Bronchial epithelial cell (primary cell): Measurements from ENCODE around the gene MMP15. TPM values are rescaled to one million over a fixed set of nuclear protein-coding genes. Genes with fewer than 3 reads are reported as not detected.

Source experiments
- DNase-seq: peaks from one replicate; pipeline ENCODE4 v3.0.0-alpha.2; 2010; ENCODE audit warnings: low read depth
- FAIRE-seq: peaks from 2 replicates; lab custom pipeline; 2011; peaks lifted over from hg19 to GRCh38; lab: Jason Lieb, UNC
- H3K27me3 ChIP-seq: 2 replicates; pipeline ENCODE4 v1.5.1; 2011; ENCODE audit warnings: low read length; ENCODE audit not compliant: control insufficient read depth, insufficient read depth
- H3K36me3 ChIP-seq: 2 replicates; pipeline ENCODE4 v1.5.1; 2011; ENCODE audit warnings: low read length; ENCODE audit not compliant: control insufficient read depth, insufficient read depth
- H3K4me3 ChIP-seq: 2 replicates; pipeline ENCODE4 v1.5.1; 2011; ENCODE audit warnings: mild to moderate bottlenecking, low read depth, low read length, control low read depth
- total RNA-seq: library from RNA; depleted of rRNA; stranded (reverse); fragments of >200 nt; gene quantifications from 2 replicates; pipeline ENCODE4 v1.2.1, GENCODE V29; 2014
- TF ChIP-seq, protein P1 (sequence below): IDR thresholded peaks from 2 replicates; pipeline ENCODE4 v1.5.1; 2011; ENCODE audit warnings: mild to moderate bottlenecking, moderate library complexity, low read length, control low read depth, inconsistent platforms; ENCODE audit not compliant: insufficient read depth, severe bottlenecking

MMP15 gene
- total RNA-seq, 1 donor from 2014 or later: 8.4 TPM

DNA sequence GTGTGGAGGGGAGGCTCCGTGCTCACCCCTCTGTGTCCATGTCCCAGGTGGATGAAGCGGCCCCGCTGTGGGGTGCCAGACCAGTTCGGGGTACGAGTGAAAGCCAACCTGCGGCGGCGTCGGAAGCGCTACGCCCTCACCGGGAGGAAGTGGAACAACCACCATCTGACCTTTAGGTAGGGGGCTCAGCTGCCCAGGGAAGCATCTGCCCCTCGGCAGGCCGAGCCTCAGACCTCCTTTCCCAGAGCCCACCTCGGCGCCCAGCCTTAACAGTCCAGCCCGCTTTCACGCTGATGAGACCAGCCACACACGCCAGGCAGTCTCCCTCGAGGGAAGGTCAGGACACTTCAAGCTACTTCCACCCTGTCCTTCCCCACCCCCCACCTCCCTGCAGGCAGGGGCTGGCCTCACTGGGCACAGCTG, 12.7 kb downstream of the MMP15 start:
- FAIRE-seq (no peak), DNase-seq (no peak)
- no peak overlapping the region for H3K4me3 ChIP-seq
- no peaks in the 10 kb centered on the region for H3K27me3 ChIP-seq
- TF ChIP-seq, protein P1, sequence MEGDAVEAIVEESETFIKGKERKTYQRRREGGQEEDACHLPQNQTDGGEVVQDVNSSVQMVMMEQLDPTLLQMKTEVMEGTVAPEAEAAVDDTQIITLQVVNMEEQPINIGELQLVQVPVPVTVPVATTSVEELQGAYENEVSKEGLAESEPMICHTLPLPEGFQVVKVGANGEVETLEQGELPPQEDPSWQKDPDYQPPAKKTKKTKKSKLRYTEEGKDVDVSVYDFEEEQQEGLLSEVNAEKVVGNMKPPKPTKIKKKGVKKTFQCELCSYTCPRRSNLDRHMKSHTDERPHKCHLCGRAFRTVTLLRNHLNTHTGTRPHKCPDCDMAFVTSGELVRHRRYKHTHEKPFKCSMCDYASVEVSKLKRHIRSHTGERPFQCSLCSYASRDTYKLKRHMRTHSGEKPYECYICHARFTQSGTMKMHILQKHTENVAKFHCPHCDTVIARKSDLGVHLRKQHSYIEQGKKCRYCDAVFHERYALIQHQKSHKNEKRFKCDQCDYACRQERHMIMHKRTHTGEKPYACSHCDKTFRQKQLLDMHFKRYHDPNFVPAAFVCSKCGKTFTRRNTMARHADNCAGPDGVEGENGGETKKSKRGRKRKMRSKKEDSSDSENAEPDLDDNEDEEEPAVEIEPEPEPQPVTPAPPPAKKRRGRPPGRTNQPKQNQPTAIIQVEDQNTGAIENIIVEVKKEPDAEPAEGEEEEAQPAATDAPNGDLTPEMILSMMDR: no peak
- no peaks in the 10 kb centered on the region for H3K36me3 ChIP-seq

- Histone ChIP-seq H3K27me3 (no peaks in the 10 kb centered on the region), H3K4me3 (no peak overlapping the region), H3K36me3 (no peaks in the 10 kb centered on the region)
- TF ChIP-seq, protein P1: no peak
- FAIRE-seq: no peak
- DNase-seq: no peak
Measured at GRCh38 chr16:58039829-58040495, 14.4 kb downstream of the MMP15 start.

- no peak for DNase-seq
- Histone ChIP-seq H3K27me3 (no peaks in the 10 kb centered on the region), H3K4me3 (no peak overlapping the region), H3K36me3 (no peaks in the 10 kb centered on the region)
- TF ChIP-seq, protein P1: no peak
- no peak for FAIRE-seq
Measured at GRCh38 chr16:58040496-58040846, 14.9 kb downstream of the MMP15 start.

GRCh38 chr16:58040945-58041627, 15.5 kb downstream of the MMP15 start:
- DNase-seq: no peak
- no peak for FAIRE-seq
- no peak overlapping the region for H3K4me3 ChIP-seq
- TF ChIP-seq, protein P1: no peak
- no peaks in the 10 kb centered on the region for H3K36me3 ChIP-seq
- H3K27me3 ChIP-seq: no peaks in the 10 kb centered on the region

GRCh38 chr16:58041628-58041955, 16.0 kb downstream of the MMP15 start:
- TF ChIP-seq, protein P1: no peak
- Histone ChIP-seq H3K36me3 (no peaks in the 10 kb centered on the region), H3K4me3 (no peak overlapping the region), H3K27me3 (no peaks in the 10 kb centered on the region)
- DNase-seq: no peak
- FAIRE-seq: no peak
